Stimulated activated CD8-positive, alpha-beta memory T cell treated with anti-CD3 and anti-CD28 coated beads, Interleukin-4, amount 100 ng/mL, for 4 hours (primary cell): Measurements from ENCODE around the gene L1CAM.
"Not testable (repeated sequence)": the region's sequence is repeated elsewhere in the genome, so short reads cannot be mapped to it uniquely, and the experiment has no call there.

Experiments used
- DNase-seq, 2 donors: peaks; one replicate each; pipeline ENCODE4 v3.0.0-alpha.2; 2020; ENCODE audit warnings: low read depth in 2 of 2, low spot score in 1 of 2

Gene L1CAM

DNA sequence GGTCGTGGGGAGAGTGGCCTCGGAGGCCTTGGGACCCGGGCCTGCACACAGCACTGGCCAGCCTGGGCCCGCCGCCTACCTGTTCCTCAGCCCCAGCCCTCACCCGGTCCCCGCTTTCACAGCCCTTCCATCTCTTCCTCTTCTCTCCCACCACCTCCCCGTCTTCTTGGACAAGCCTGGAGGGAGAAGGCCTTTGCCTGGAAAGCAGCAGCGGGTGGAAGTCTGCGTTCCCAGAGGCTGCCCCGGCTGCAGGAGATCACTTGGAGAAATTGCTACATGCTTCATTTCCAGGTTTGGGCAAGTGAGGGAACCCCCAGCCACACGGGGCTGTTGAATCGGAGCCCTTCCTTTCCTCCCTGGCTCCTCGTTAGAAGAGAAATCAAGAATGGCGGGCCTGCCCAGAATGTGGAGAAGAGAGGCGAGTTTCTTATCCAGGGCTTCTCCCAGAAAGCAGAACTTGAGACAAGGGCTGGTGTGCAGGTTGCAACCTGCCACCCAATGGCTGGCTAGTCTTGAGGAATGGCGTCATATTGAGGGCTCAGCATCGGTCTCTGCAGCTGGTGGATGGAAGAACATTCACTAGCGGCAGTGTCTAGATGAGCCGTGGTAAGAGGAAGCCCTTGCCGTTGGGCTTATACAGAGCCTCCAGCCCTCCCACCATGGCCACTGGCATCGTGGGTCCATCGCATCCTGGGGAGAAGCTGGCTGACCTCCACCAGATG, 54.4 kb downstream of the L1CAM start:
- DNase-seq = no peak

DNA sequence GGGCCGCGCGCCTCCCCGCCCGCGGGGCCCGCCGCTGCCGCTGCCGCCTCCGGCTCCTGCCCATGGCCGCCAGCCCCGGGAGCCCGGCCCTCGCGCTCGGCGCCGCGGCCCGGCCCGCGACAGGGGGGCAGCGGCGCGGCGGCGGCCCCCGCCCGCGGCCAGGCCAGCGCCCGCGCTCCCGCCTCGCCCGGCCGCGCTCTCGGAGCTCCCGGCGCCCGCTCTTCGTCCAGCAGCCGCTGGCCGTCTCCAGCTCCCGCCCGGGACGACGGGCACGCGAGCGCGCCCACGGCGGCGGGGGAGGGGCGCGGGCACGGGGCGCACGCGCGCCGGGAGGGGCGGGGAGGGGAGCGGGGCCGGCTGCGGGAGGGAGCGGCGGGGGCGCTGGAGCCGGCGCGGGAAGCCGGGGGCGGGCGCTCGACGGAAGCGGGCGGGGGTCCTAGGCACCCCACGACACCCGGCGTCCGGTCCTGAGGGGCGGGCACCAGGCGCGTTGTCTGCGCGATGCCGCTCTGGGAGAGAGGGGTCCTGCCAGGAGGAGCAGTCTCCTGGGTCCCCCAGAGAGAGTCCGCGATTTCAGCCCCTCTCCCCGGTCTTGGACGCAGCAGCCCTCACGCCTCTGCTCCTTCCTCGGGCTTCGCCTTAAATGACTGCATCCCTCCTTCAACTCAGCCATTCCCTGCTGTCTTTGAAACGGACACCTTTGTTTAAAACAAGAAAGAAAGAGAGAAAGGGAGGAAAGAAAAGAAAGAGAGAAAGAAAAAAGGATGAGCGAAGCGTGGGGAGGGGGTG, 55.1 kb downstream of the L1CAM start:
- no peak for DNase-seq

- DNase-seq = no peak
Observed at GRCh38 chrX:153829799-153830639, 56.0 kb downstream of the L1CAM start, which contains the start of gene PDZD4. TSS of gene PDZD4 (minus strand) at chrX:153830544. CDS start at chrX:153830298, 246 bp downstream.

GRCh38 chrX:153829549-153829798, 56.5 kb downstream of the L1CAM start:
- DNase-seq = no peak

GRCh38 chrX:153828723-153829548, 57.0 kb downstream of the L1CAM start:
- DNase-seq = no peak

GRCh38 chrX:153828308-153828707, 57.7 kb downstream of the L1CAM start:
- DNase-seq = no peak

DNA sequence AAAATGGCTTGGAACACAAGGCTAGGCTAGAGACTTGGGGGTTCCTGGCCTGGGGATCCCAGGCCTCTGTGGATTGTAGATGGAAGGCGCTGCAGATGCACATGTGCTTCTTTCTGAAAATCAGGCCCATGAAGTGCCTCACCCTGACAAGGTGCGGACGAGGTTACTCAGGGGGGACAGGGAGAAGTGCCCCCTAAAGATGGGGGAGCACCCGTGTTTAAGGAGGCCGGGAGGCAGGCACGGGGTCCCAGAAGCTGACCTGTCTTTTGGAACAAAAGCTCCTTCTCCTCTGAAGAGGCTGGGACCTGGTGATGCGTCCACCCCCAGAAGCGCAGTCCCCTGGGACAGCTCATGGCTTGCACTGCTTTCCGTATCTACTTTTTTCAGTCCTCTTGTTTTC, 58.1 kb downstream of the L1CAM start:
- no peak for DNase-seq

GRCh38 chrX:153827016-153827415, 59.0 kb downstream of the L1CAM start:
- no peak for DNase-seq

DNA sequence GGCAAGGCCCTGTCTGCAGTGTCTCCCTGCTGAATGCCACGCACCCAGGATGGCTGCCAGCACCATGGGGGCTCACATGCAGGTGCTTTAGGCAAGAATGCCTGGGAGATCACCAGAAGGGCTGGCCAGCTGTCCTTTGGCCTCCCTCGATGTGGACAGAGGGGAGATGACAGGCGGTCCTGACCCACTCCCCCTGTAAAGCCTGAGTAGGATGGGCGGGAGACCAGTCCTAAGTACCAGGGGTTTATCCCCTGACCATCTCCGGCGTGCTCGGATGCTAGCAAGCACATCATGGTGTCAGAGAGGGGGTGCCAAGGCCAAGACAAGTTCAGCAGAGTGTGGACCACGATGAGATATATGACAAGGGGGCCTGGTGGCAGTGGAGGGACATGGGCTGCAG, 60.9 kb downstream of the L1CAM start:
- no peak for DNase-seq

DNA sequence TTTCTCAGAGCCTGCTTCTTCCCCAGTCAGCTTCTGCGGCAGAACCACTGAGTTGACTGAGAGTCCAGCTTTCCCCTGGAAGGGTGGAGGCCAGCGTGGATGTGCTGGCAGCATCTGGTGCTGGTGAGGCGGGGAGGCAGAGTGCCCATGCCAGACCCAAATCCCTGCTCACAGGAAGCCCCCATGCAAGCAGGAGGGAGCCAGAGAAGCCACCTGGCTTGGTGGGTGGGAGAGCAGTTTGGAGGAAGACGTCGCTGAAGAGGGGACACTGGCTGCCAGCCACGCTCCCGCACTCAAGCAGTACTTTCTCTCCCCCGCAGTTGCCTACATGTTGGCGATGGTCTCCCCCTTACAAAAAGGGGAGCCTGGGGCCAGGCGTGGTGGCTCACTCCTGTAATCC, 61.6 kb downstream of the L1CAM start:
- no peak for DNase-seq

DNA sequence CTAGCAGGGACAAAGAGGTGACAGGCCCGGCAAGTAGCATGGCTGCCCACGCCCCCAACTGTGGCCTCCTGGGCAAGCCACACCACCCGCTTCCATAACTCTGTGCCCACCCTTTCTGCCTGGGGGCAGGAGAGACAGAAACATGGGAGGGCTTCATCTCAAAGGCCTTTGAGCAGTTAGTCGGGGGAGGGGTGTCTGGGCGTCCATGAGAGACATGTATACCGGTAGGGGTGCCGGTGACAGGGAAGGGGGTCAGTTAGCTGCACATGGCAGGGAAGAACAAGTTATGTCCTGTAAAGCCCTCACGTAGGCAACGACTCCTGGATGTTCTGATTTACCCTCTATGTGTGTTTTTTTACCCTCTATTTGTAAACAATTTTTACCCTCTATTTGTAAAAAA, 64.9 kb downstream of the L1CAM start:
- DNase-seq = no peak

- DNase-seq = no peak
Observed at GRCh38 chrX:153820601-153821000, 65.4 kb downstream of the L1CAM start.

DNA sequence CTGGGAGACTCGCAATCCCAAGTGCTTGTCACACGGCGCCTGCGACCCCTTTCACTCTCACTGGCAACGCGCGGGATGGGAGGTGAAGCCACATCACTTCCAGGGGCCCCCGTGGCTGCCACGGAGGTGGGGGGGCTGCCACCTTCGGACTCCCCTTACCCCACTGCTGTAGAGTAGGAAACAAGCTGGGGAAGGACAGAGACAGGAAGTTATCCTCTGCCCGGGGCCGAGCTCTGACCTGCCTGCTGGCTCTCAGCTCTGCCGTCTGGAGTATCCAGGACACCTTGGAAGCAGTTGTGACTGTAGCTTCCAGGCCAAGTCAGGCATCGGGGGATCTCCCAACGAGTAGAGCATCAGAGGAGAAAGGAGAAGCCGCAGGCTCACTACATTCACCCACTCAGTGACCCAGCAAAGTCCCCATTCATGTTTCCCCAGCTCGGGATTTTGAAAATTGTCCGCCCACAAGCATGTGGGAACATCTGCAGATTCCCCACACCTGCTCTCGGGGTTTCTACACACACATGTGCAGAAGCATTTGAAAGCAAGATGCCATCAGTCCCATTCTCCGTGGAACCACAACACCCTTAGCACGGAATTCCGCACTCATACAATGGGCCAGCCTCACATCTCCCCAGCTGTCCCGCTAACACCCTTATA, 66.5 kb downstream of the L1CAM start:
- no peak for DNase-seq

- DNase-seq = no peak
Observed at GRCh38 chrX:153818571-153819383, 67.2 kb downstream of the L1CAM start.

DNA sequence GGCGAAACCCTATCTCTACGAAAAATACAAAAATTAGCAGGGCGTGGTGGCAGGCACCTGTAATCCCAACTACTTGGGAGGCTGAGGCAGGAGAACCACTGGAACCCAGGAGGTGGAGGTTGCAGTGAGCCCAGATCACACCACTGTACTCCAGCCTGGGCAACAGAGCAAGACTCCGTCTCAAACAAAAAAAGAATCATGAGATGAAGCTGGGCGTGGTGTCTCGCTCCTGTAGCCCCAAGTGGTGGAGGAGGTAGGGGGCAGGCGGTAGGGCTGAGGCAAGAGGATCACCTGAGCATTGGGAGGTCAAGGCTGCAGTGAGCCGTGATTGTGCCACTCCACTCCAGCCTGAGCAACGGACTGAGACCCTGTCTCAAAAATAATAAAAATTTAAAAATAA, 67.9 kb downstream of the L1CAM start:
- not testable (repeated sequence) for DNase-seq

- DNase-seq = no peak
Observed at GRCh38 chrX:153816831-153817690, 68.9 kb downstream of the L1CAM start.

DNA sequence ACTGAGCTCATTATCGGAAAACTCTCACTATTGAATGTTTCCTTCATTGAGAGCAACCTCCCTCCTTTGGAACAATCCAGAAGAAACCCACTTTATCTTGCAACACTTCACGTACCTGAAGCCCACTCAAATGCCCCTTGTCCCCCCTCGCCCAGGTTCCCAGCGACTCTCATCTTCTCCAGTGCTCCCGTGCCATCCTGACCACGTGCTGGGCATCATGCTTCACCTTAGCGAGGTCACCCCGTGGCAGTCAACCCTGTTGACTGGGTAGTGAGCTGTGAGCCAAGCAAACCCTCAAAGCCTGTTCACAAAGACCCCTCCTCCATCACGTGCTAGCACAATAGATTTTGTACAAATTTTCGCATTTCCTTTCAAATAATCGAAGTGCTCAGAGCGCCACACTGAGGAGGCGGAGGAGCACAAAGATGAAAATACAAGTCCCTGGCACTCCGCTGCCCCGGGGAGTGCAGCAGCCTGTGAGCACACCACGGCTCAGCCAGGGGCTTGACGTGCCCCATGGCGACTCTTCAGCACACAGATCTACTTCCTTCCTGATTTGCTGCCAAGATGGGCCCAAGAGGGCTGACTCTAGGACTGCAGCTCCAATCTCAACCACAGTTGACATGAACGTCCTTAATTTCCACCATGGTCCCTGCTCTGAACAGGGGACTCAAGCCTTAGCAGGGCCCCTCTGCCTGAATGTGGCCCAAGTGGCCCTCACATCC, 71.2 kb downstream of the L1CAM start:
- DNase-seq = no peak

- no peak for DNase-seq
Observed at GRCh38 chrX:153813161-153813560, 72.8 kb downstream of the L1CAM start.
